GM12878 (cell line): ENCODE data around the gene ECM1. TPM values are rescaled to one million over a fixed set of nuclear protein-coding genes. Genes with fewer than 3 reads are reported as not detected.

Experiments
- ATAC-seq: fragments of 200-7000 bp; cut with Tn5 transposase; 3 replicates; pipeline ENCODE4 v1.9.1; 2020; ENCODE audit warnings: mild to moderate bottlenecking, moderate library complexity
- BruUV-seq: library from RNA; stranded (reverse); fragments of 400-500 nt; replicated peaks from 2 replicates; lab custom pipeline; 2021; lab: Mats Ljungman, UMichigan
- CTCF ChIA-PET: fragments of 300-600 bp; sonication (Branson Sonifier 250); formaldehyde crosslinking; extraction: SDS; loops from one replicate; lab custom pipeline; 2021; ENCODE audit warnings: inconsistent platforms; lab: Yijun Ruan, JAX
- POLR2A ChIA-PET: fragments of 350-600 bp; formaldehyde crosslinking; extraction: SDS; loops from one replicate; lab custom pipeline; 2021; ENCODE audit warnings: inconsistent platforms; lab: Charles Lee
- RAD21 ChIA-PET: fragments of 300-600 bp; sonication (Branson Sonifier 250); formaldehyde crosslinking; loops from one replicate; lab custom pipeline; 2023; ENCODE audit warnings: antibody characterized with exemption; ENCODE audit not compliant: unreplicated experiment; lab: Charles Lee
- SMC1A ChIA-PET: fragments of 300-600 bp; sonication (Branson Sonifier 250); formaldehyde crosslinking; loops from one replicate; lab custom pipeline; 2023; ENCODE audit not compliant: unreplicated experiment, uncharacterized antibody; lab: Charles Lee
- DNase-seq: peaks from one replicate; pipeline ENCODE4 v3.0.0-alpha.2; 2011; ENCODE audit warnings: low read depth, low spot score
- FAIRE-seq: peaks from 3 replicates; lab custom pipeline; 2011; peaks lifted over from hg19 to GRCh38; lab: Jason Lieb, UNC
- H2AFZ ChIP-seq: 2 replicates; pipeline ENCODE4 v1.6.0; 2011; ENCODE audit warnings: low read depth, low read length, control low read depth; ENCODE audit not compliant: control insufficient read depth
- H3K27ac ChIP-seq: 2 replicates; pipeline ENCODE4 v1.5.1; 2011; ENCODE audit warnings: control low read depth; ENCODE audit not compliant: control insufficient read depth, insufficient read depth
- H3K27me3 ChIP-seq, 2 experiments: replicated peaks in 1 of 2; 2 replicates each; pipeline versions ENCODE4 v1.6.0 to v1.6.1; 2011; ENCODE audit warnings: low read length in 1 of 2; ENCODE audit not compliant: control insufficient read depth in 2 of 2, insufficient read depth in 2 of 2
- H3K36me3 ChIP-seq, 2 experiments: 2 replicates each; pipeline ENCODE4 v1.5.1; 2011; ENCODE audit warnings: low read length in 1 of 2; ENCODE audit not compliant: control insufficient read depth in 2 of 2, insufficient read depth in 2 of 2
- H3K4me1 ChIP-seq: 2 replicates; pipeline ENCODE4 v1.6.1; 2011; ENCODE audit warnings: mild to moderate bottlenecking, low read length, moderate library complexity, mixed read lengths; ENCODE audit not compliant: control insufficient read depth, insufficient read depth
- H3K4me2 ChIP-seq: 2 replicates; pipeline ENCODE4 v1.6.0; 2011; ENCODE audit warnings: control low read depth; ENCODE audit not compliant: control insufficient read depth, insufficient read depth
- H3K4me3 ChIP-seq: fragments of 200-600 bp; sonication (generic); 2 replicates; pipeline ENCODE4 v1.5.1; 2016
- H3K79me2 ChIP-seq: 2 replicates; pipeline ENCODE4 v1.6.0; 2011; ENCODE audit warnings: low read length; ENCODE audit not compliant: control insufficient read depth, insufficient read depth
- H3K9ac ChIP-seq: 2 replicates; pipeline ENCODE4 v1.8.0; 2011; ENCODE audit warnings: low read length, control low read depth, mixed read lengths; ENCODE audit not compliant: control insufficient read depth, insufficient read depth
- H3K9me3 ChIP-seq: replicated peaks from 3 replicates; pipeline ENCODE4 v1.5.1; 2011; ENCODE audit warnings: mild to moderate bottlenecking, low read length; ENCODE audit not compliant: control insufficient read depth, insufficient read depth
- H4K20me1 ChIP-seq: 2 replicates; pipeline ENCODE4 v1.6.0; 2011; ENCODE audit not compliant: control insufficient read depth, insufficient read depth
- BHLHE40 ChIP-seq, 2 experiments: fragments of 450-650 bp in 1 of 2; IDR thresholded peaks; 2 replicates each; pipeline ENCODE4 v1.6.1; 2011 to 2017; ENCODE audit warnings: low read depth in 2 of 2, borderline replicate concordance in 1 of 2, improper control_type of control experiment in 1 of 2, low read length in 1 of 2, mild to moderate bottlenecking in 1 of 2
- E2F8 ChIP-seq: fragments of 450-650 bp; IDR thresholded peaks from 2 replicates; pipeline ENCODE4 v1.6.1; 2018; ENCODE audit warnings: mild to moderate bottlenecking, low read depth, moderate library complexity; ENCODE audit not compliant: partially characterized antibody
- E4F1 ChIP-seq: fragments of 450-650 bp; IDR thresholded peaks from 2 replicates; pipeline ENCODE4 v1.6.1; 2018; ENCODE audit warnings: borderline replicate concordance, mild to moderate bottlenecking; ENCODE audit not compliant: partially characterized antibody
- FOXM1 ChIP-seq: IDR thresholded peaks from 2 replicates; pipeline ENCODE4 v1.6.1; 2012; ENCODE audit warnings: low read depth, mild to moderate bottlenecking, inconsistent platforms, low read length, moderate library complexity
- IKZF1 ChIP-seq: fragments of 450-650 bp; conservative IDR thresholded peaks from 2 replicates; pipeline ENCODE4 v1.6.1; 2017; ENCODE audit warnings: antibody characterized with exemption, mild to moderate bottlenecking
- IKZF2 ChIP-seq, 2 experiments: fragments of 450-650 bp; IDR thresholded peaks; 2 replicates each; pipeline ENCODE4 v1.6.1; 2017; ENCODE audit warnings: mild to moderate bottlenecking in 2 of 2, moderate library complexity in 2 of 2
- LARP7 ChIP-seq: fragments of 450-650 bp; IDR thresholded peaks from 2 replicates; pipeline ENCODE4 v1.6.1; 2017; ENCODE audit warnings: mild to moderate bottlenecking
- MTA2 ChIP-seq: fragments of 450-650 bp; IDR thresholded peaks from 2 replicates; pipeline ENCODE4 v1.6.1; 2016; ENCODE audit warnings: low read depth, mild to moderate bottlenecking, moderate library complexity
- NKRF ChIP-seq: fragments of 450-650 bp; conservative IDR thresholded peaks from 2 replicates; pipeline ENCODE4 v1.6.1; 2017; ENCODE audit warnings: mild to moderate bottlenecking, moderate library complexity
- POLR2AphosphoS5 ChIP-seq: IDR thresholded peaks from 2 replicates; pipeline ENCODE4 v1.6.1; 2011; ENCODE audit warnings: mild to moderate bottlenecking, low read length, inconsistent platforms
- RCOR1 ChIP-seq: conservative IDR thresholded peaks from 2 replicates; pipeline ENCODE4 v1.6.1; 2012; ENCODE audit warnings: low read depth, low read length, improper control_type of control experiment
- SMARCA5 ChIP-seq: fragments of 450-650 bp; IDR thresholded peaks from 2 replicates; pipeline ENCODE4 v1.6.1; 2017; ENCODE audit warnings: mild to moderate bottlenecking
- SUPT20H ChIP-seq: IDR thresholded peaks from 2 replicates; pipeline ENCODE4 v1.6.1; 2011; ENCODE audit warnings: low read depth, mild to moderate bottlenecking, low read length, moderate library complexity, borderline replicate concordance; ENCODE audit not compliant: control insufficient read depth
- SUZ12 ChIP-seq: fragments of 200-600 bp; sonication (generic); IDR thresholded peaks from one replicate; pipeline ENCODE4 v1.6.1; 2018; ENCODE audit warnings: antibody characterized with exemption, mild to moderate bottlenecking; ENCODE audit not compliant: unreplicated experiment
- TCF12 ChIP-seq: IDR thresholded peaks from 2 replicates; pipeline ENCODE4 v1.6.1; 2011; ENCODE audit warnings: low read depth, mild to moderate bottlenecking, low read length
- WGBS: methylation state at CpG from one replicate; pipeline ENCODE4 v1.1.6; 2016; ENCODE audit warnings: low lambda C conversion rate; ENCODE audit not compliant: insufficient replicate concordance, insufficient coverage; ENCODE audit errors: missing lambda C conversion rate; 5-methylcytosine and 5-hydroxymethylcytosine counted together
- in situ Hi-C: fragments of 300-500 bp; cut with MboI; formaldehyde crosslinking; loops from 9 replicates; pipeline ENCODE4 v1.14.3; 2018; ENCODE audit warnings: mixed read lengths
- intact Hi-C: fragments of 100-400 bp; cut with micrococcal nuclease; formaldehyde crosslinking; loops from one replicate; pipeline ENCODE4 v1.14.2; 2022; ENCODE audit not compliant: unreplicated experiment
- polyA plus RNA-seq, 11 experiments: library from polyadenylated mRNA; depleted of rRNA in 4 of 11; unstranded in 6 of 11; stranded (reverse) in 5 of 11; fragments of >200 nt; fragmentation: Nextera tagmentation in 4 of 11; fragmentation: Illumina TruSeq in 1 of 11; extraction: Ambion mirVana in 4 of 11; extraction: Trizol in 1 of 11; gene quantifications; 1 replicate in 1 of 11; 2 replicates in 10 of 11; pipeline versions ENCODE4 v1.2.1 to v1.2.3, GENCODE V29; 2011 to 2016; ENCODE audit warnings: inconsistent platforms in 2 of 11, missing spikeins in 2 of 11, low read depth in 1 of 11
- total RNA-seq, 4 experiments: library from RNA; depleted of rRNA in 3 of 4; stranded (reverse); fragments of >200 nt in 3 of 4; fragmentation: Illumina TruSeq in 1 of 4; extraction: Trizol in 1 of 4; gene quantifications; 2 replicates each; pipeline versions ENCODE4 v1.2.1 to v1.2.3, GENCODE V29; 2013 to 2021

The ECM1 gene
- total and polyA plus RNA-seq, 10 of the 15 experiments (the other 5 are each of a cell fraction or from before 2014, with no cell fraction given), result 0.06 to 1.3 (median 0.60) TPM

GRCh38 chr1:150548632-150549495 lies 41.0 kb downstream of the ECM1 start, which contains the start of gene ADAMTSL4:
TSS of gene ADAMTSL4 (plus strand) at chr1:150549408. CDS start at chr1:150552289, 2,881 bp downstream.
- CTCF ChIA-PET, result interaction anchor here (0.9 to 2.9 kb wide), 4 partner anchors 11 to 126 kb away, joined by 3 to 14 read pairs (median 3); no protein-coding TSS in a partner anchor
- SMC1A ChIA-PET, result interaction anchor here (1.0 to 1.4 kb wide), 3 partner anchors 12 to 33 kb away, joined by 3 to 7 read pairs (median 3); partner anchors contain the start of gene FALEC
- POLR2A ChIA-PET, result interaction anchor here (1.1 kb wide), 1 partner anchor 10 kb away, joined by 3 read pairs; no protein-coding TSS in a partner anchor
- peak within 1 kb of the TSS; percentile 88 for H3K4me2 ChIP-seq
- H4K20me1 ChIP-seq, result no peaks in the 10 kb centered on the region
- no peaks in the 10 kb centered on the region; a peak in 1 of 4 replicates for H3K27me3 ChIP-seq
- intact Hi-C loops, result no loop called here
- BruUV-seq, result no TSS peak
- no peak within 1 kb of the TSS for H3K9ac ChIP-seq
- peak; percentile 81 for ATAC-seq
- RAD21 ChIA-PET, result no interaction called here
- FAIRE-seq, result no peak
- 1% methylated on average over 69 of the region's 91 CpGs for WGBS
- DNase-seq, result no peak
- H2AFZ ChIP-seq, result peak within 1 kb of the TSS; percentile 48
- H3K36me3 ChIP-seq, result no peaks in the 10 kb centered on the region
- H3K27ac ChIP-seq, result no peak within 1 kb of the TSS
- H3K9me3 ChIP-seq, result no peaks in the 10 kb centered on the region
- peak within 1 kb of the TSS; percentile 65 for H3K4me3 ChIP-seq
- in situ Hi-C loops, result no loop called here
- no peaks in the 10 kb centered on the region for H3K79me2 ChIP-seq
- peaks cover 3% of the 10 kb centered on the region; the same call in 1 of the 2 replicates for H3K4me1 ChIP-seq
- TF ChIP-seq BHLHE40 (IDR thresholded peaks at IDR 0.05; ENCODE audit: borderline replicate concordance in 1 of 2, low read depth in 2 of 2, low read length in 1 of 2) (peak in 1 of 2 experiments; percentile 14; a peak in 1 of 4 replicates), TCF12 (no peak), IKZF1 (0 out of 2 replicates have a peak, but pooled peaks have one; percentile 41), SMARCA5 (no peak; the same call in 1 of the 2 replicates), NKRF (no peak), MTA2 (no peak), SUPT20H (no peak), E4F1 (no peak), RCOR1 (no peak), E2F8 (no peak), LARP7 (0 out of 2 replicates have a peak, but pooled peaks have one; percentile 48), SUZ12 (no peak), POLR2AphosphoS5 (no peak), IKZF2 (IDR thresholded peaks at IDR 0.05) (no peak), FOXM1 (no peak)
